Measurements from ENCODE around the gene CUX1. TPM values are rescaled to one million over a fixed set of nuclear protein-coding genes. Genes with fewer than 3 reads are reported as not detected.

CUX1 gene
- total and polyA plus RNA-seq, 10 of the 15 experiments (the other 5 are each of a cell fraction or from before 2014, with no cell fraction given): 6.1 to 48.6 (median 25.9) TPM

DNA sequence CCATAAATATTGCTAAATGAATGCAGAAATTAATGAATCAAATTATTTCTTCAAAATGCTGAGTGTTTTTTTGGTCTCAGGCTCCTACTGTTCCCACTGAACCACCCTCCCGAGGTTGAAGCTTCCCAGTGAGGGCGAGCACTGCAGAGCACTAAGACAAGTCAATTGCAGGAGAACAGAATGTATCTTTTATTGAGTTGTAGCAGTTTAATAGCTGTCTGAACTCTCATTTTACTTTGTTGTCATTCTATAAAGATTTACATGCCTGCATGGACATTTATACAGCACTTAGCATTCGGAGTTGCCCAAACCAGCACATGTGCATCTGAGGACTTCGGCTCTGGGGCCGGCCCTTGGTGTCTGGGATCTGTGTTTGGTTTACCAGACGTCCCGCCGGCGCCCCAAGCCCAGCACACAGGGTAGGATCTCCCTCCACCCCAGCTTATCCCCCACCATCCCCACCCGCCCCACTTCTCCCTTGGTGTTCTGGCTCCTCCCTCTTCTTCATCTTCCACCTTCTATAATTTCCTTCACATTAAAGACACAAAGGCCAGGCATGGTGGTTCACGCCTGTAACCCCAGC lies 258.2 kb downstream of the CUX1 start:
- TF ChIP-seq CEBPZ (IDR thresholded peaks at IDR 0.05; ENCODE audit: low read depth, low read length) (no peak), SIX5 (IDR thresholded peaks at IDR 0.05; ENCODE audit: low read depth, low read length, severe bottlenecking) (no peak), NRF1 (conservative IDR thresholded peaks at IDR 0.05; ENCODE audit: low read depth, low read length) (no peak), EGR1 (IDR thresholded peaks at IDR 0.05; ENCODE audit: borderline replicate concordance in 1 of 2, low read depth in 2 of 2, low read length in 2 of 2) (no peak), CBFB (IDR thresholded peaks at IDR 0.05; ENCODE audit: low read depth) (no peak), STAT1 (conservative IDR thresholded peaks at IDR 0.05) (no peak), EED (IDR thresholded peaks at IDR 0.05; ENCODE audit: low read depth) (no peak), STAT3 (IDR thresholded peaks at IDR 0.05; ENCODE audit: low read depth, low read length) (no peak), KLF5 (IDR thresholded peaks at IDR 0.05; ENCODE audit: partially characterized antibody) (no peak), LARP7 (IDR thresholded peaks at IDR 0.05) (no peak), FOXM1 (IDR thresholded peaks at IDR 0.05; ENCODE audit: low read depth, low read length) (no peak), PML (IDR thresholded peaks at IDR 0.05; ENCODE audit: low read length) (no peak)
- ChIA-PET RAD21 (ENCODE audit: unreplicated experiment) (no interaction called here), POLR2A (no interaction called here), CTCF (no interaction called here), SMC1A (ENCODE audit: uncharacterized antibody, unreplicated experiment) (interaction anchor here (1.5 kb wide), 1 partner anchor 18 kb away, joined by 3 read pairs; no protein-coding TSS in a partner anchor)
- BruUV-seq (replicated peaks): no TSS peak
- FAIRE-seq: no peak
- Histone ChIP-seq H3K9ac (ENCODE audit: control insufficient read depth, insufficient read depth, low read length) (no peak overlapping the region), H3K4me2 (ENCODE audit: control insufficient read depth, insufficient read depth) (no peak overlapping the region), H2AFZ (ENCODE audit: control insufficient read depth, low read depth, low read length) (no peak overlapping the region), H3K4me1 (ENCODE audit: control insufficient read depth, insufficient read depth, low read length) (peaks cover 4% of the 10 kb centered on the region), H3K36me3 (ENCODE audit: control insufficient read depth in 2 of 2, insufficient read depth in 2 of 2, low read length in 1 of 2) (peaks cover 10 to 14% of the 10 kb centered on the region in 2 experiments), H4K20me1 (ENCODE audit: control insufficient read depth, insufficient read depth) (no peaks in the 10 kb centered on the region), H3K79me2 (ENCODE audit: control insufficient read depth, insufficient read depth, low read length) (no peaks in the 10 kb centered on the region), H3K9me3 (replicated peaks; ENCODE audit: control insufficient read depth, insufficient read depth, low read length) (peaks cover 9% of the 10 kb centered on the region), H3K4me3 (no peak overlapping the region), H3K27me3 (replicated peaks in 1 of 2; ENCODE audit: control insufficient read depth in 2 of 2, insufficient read depth in 2 of 2, low read length in 1 of 2) (no peaks in the 10 kb centered on the region), H3K27ac (ENCODE audit: control insufficient read depth, insufficient read depth) (no peak overlapping the region)
- no peak for ATAC-seq
- 97% methylated on average over 10 of the region's 11 CpGs for WGBS (ENCODE audit: insufficient coverage, insufficient replicate concordance, low lambda C conversion rate, missing lambda C conversion rate)
- in situ Hi-C loops (cut with MboI) (no loop called here), intact Hi-C loops (cut with micrococcal nuclease; ENCODE audit: unreplicated experiment) (no loop called here)
- DNase-seq (ENCODE audit: low read depth, low spot score): no peak
